DMS 273 treated with DMSO at 0.1 percent for 48 hours (cell line): Measurements from ENCODE around the gene GEMIN2.
"Not testable (repeated sequence)": the region's sequence is repeated elsewhere in the genome, so short reads cannot be mapped to it uniquely, and the experiment has no call there.

Experiments used
- DNase-seq: peaks from one replicate; lab custom pipeline; 2025; lab: John Stamatoyannopoulos, UW

The GEMIN2 gene, protein sequence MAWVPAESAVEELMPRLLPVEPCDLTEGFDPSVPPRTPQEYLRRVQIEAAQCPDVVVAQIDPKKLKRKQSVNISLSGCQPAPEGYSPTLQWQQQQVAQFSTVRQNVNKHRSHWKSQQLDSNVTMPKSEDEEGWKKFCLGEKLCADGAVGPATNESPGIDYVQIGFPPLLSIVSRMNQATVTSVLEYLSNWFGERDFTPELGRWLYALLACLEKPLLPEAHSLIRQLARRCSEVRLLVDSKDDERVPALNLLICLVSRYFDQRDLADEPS

DNA sequence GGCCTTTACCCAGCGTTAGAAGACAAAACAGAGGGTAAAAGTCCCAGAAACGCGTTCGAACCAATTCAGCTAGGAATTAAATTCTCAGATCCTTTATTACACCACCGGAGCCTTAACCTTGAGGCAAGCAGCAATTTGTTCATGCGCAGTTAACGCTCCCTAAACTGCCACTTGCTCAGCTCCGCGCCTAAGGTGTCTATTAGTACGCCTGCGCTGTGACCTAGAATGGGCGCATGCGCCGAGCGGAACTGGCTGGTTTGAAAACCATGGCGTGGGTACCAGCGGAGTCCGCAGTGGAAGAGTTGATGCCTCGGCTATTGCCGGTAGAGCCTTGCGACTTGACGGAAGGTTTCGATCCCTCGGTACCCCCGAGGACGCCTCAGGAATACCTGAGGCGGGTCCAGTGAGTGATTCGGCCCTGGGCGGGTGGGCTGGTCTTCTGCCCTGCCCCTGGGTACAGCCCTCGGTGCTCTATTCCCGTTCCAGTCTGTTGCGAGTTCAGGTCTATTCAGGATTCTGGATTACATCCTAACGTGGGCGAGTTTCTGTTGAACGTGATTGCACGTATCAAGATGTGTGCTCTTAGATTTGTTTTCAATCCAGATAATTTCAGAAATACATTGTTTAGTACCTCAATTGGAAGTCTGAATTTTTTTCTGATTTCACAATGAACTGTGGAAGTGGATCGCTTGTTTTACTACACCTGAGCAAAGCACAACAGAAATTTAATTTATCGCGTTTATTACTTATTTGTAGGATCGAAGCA, at the start of gene GEMIN2:
TSS of gene GEMIN2 (plus strand) at position 251 of the 766 bp plus-strand sequence. CDS start at position 267, 16 bp downstream.
- peak; percentile 95 for DNase-seq

- DNase-seq = not testable (repeated sequence)
Observed at GRCh38 chr14:39069169-39069805, 44.8 kb upstream of the GEMIN2 start.

DNA sequence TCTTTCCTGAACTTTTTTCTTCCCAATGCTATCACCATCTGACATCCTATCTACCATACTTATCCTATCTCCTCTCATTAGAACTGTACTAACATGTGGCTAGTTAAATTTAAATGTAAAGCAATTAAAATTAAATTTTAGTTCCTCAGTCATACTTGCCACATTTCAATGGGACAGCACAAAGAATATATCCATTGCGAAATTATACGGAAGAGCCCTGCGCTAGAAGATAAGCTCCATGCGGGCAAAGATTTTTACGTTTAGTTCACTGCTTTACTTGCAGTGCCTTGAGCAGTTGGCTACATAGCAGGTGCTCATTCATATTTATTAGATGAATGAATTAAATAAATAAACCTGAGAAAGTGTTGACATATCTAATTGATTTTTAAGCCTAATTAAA, 44.2 kb upstream of the GEMIN2 start:
- no peak for DNase-seq

DNA sequence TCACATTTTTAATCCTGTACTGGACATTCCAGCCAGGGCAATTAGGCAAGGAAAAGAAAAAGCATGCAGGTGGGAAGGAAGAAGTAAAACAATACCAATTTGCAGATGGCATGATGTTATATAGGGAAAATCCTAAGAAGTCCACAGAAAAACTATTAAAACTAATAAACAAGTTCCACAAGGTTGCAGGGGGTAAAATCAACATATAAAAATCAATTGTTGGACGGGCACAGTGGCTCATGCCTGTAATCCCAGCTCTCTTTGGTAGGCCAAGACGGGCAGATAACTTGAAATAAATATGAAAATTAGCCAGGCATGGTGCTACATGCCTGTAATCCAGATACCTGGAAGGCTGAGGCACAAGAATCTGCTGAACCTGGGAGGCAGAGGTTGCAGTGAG, 43.0 kb upstream of the GEMIN2 start:
- no peak for DNase-seq

GRCh38 chr14:39080886-39081285, 33.2 kb upstream of the GEMIN2 start:
- DNase-seq = no peak

- no peak for DNase-seq
Observed at GRCh38 chr14:39083127-39083526, 31.0 kb upstream of the GEMIN2 start.

DNA sequence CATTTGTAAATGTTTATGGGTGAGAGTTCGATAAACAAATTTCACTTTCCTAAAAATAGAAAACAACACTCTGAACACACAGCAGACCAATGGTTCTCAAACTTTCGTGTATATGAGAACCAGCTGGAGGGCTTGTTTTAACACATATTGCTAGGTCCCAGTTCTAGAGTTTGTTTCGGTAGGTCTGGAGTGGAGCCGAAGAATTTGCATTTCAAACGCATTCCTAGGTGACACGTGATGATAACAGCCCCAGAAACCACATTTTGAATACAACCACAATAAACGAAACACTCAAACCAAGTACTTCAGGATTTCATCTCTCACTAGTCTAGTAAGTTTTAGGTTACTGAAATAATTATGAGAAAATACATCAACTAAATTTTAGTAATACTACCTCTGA, 28.2 kb upstream of the GEMIN2 start:
- DNase-seq = no peak

GRCh38 chr14:39087493-39087892, 26.6 kb upstream of the GEMIN2 start:
- DNase-seq = no peak

- DNase-seq = no peak
Observed at GRCh38 chr14:39090548-39091111, 23.5 kb upstream of the GEMIN2 start.

- DNase-seq = no peak
Observed at GRCh38 chr14:39091716-39092115, 22.4 kb upstream of the GEMIN2 start.

- DNase-seq = no peak
Observed at GRCh38 chr14:39094515-39094914, 19.6 kb upstream of the GEMIN2 start.

DNA sequence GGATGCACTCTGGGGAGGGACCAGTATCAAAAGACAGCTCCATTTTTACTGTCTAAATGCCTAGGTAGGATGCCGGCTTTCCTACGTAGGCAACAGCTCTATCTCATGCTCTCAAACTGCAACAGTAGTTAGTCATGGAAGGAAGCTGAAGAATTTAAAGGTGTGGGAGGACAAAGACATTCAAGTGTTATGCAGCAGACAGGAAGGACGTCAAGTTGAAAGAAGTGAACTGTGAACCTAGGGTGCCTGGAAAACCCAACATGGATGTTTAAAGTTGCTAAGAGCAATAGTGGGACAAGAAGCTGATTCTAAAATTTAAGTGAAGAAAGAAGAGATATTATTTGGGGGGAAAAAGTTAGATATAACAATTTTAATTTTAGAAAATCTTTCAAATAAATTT, 17.0 kb upstream of the GEMIN2 start:
- DNase-seq = no peak

DNA sequence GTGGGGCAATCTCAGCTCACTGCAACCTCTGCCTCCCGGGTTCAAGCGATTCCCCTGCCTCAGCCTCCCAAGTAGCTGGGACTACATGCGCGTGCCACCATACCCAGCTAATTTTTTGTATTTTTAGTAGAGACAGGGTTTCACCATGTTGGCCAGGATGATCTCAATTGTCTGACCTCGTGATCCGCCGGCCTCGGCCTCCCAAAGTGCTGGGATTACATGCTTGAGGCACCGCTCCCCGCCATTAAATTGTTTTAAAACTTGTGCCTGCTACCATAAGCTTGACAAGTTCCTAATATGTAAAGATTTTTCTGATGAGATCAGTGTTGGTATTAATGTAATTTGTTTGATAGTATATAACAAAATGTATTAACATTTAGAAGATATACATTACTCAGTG, 14.9 kb upstream of the GEMIN2 start:
- not testable (repeated sequence) for DNase-seq

GRCh38 chr14:39099748-39100147, 14.4 kb upstream of the GEMIN2 start:
- DNase-seq = no peak

GRCh38 chr14:39102265-39102968, 11.7 kb upstream of the GEMIN2 start:
- DNase-seq = peak; percentile 12

- peak; percentile 87 for DNase-seq
Observed at GRCh38 chr14:39102969-39103957, 10.9 kb upstream of the GEMIN2 start, which contains the start of gene SEC23A. Gene SEC23A, minus strand, starts transcription at chr14:39103235. Its CDS starts 7,117 bp downstream, at chr14:39096118.

- DNase-seq = not testable (repeated sequence)
Observed at GRCh38 chr14:39104078-39104801, 9.9 kb upstream of the GEMIN2 start.

GRCh38 chr14:39107591-39107996, 6.5 kb upstream of the GEMIN2 start:
- no peak for DNase-seq

DNA sequence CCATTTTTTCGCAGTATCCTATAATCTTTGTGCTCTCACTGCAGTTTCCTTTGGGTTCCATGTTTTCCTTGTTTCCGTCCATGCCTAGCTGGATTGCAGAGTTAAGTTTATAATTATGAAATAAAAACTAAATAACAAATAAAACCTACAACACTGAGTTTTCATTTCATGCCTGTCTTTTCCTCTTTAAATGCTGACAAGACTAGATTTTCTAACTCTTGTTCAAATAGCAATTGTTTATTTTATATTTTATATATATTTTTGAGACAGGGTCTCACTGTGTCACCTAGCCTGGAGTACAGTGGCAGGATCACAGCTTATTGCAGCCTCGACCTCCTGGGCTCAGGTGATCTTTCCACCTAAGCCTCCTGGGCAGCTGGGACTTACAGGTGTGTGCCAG, 5.3 kb upstream of the GEMIN2 start:
- no peak for DNase-seq
